Endothelial cell of umbilical vein (primary cell): ENCODE measurements around the gene TTK. TPM values are rescaled to one million over a fixed set of nuclear protein-coding genes. Genes with fewer than 3 reads are reported as not detected.

Source experiments
- Bru-seq: library from RNA; stranded (reverse); fragments of 400-500 nt; gene quantifications from one replicate; lab custom pipeline; 2021; lab: Mats Ljungman, UMichigan
- BruChase-seq, 2 experiments: library from RNA; stranded (reverse); fragments of 400-500 nt; gene quantifications; one replicate each; lab custom pipeline; 2021; lab: Mats Ljungman, UMichigan
- BruUV-seq: library from RNA; stranded (reverse); fragments of 400-500 nt; replicated peaks from 2 replicates; lab custom pipeline; 2021; lab: Mats Ljungman, UMichigan
- CTCF ChIA-PET: fragments of 300-600, 350-600 bp; sonication (Branson Sonifier 250); formaldehyde crosslinking; loops from one replicate; lab custom pipeline; 2021; ENCODE audit warnings: antibody characterized with exemption, inconsistent platforms; lab: Charles Lee
- POLR2A ChIA-PET: fragments of 300-600, 350-600 bp; sonication (Branson Sonifier 250); formaldehyde crosslinking; loops from one replicate; lab custom pipeline; 2021; ENCODE audit warnings: antibody characterized with exemption, inconsistent platforms; lab: Charles Lee
- DNase-seq: peaks from one replicate; pipeline ENCODE4 v3.0.0-alpha.2; 2011; ENCODE audit warnings: low read depth, low spot score
- FAIRE-seq: peaks from 2 replicates; lab custom pipeline; 2011; peaks lifted over from hg19 to GRCh38; lab: Jason Lieb, UNC
- H2AFZ ChIP-seq: 2 replicates; pipeline ENCODE4 v1.6.0; 2012; ENCODE audit warnings: low read depth, low read length, control low read depth, inconsistent platforms
- H3K27ac ChIP-seq: 2 replicates; pipeline ENCODE4 v1.5.1; 2011; ENCODE audit warnings: low read depth, mild to moderate bottlenecking, control low read depth, low read length, moderate library complexity; ENCODE audit not compliant: insufficient read depth
- H3K27me3 ChIP-seq, 2 experiments: 2 replicates each; pipeline versions ENCODE4 v1.6.0 to v1.6.1; 2011; ENCODE audit warnings: low read length in 2 of 2, mixed read lengths in 1 of 2; ENCODE audit not compliant: control insufficient read depth in 2 of 2, insufficient read depth in 2 of 2
- H3K36me3 ChIP-seq, 2 experiments: 2 replicates in 1 of 2; 3 replicates in 1 of 2; pipeline ENCODE4 v1.5.1; 2011; ENCODE audit warnings: low read length in 2 of 2, mild to moderate bottlenecking in 1 of 2, moderate library complexity in 1 of 2; ENCODE audit not compliant: control insufficient read depth in 2 of 2, insufficient read depth in 2 of 2; ENCODE audit errors: extremely low read depth in 1 of 2
- H3K4me1 ChIP-seq: 3 replicates; pipeline ENCODE4 v1.5.1; 2011; ENCODE audit warnings: mild to moderate bottlenecking, low read length; ENCODE audit not compliant: control insufficient read depth, insufficient read depth; ENCODE audit errors: extremely low read depth
- H3K4me2 ChIP-seq: 2 replicates; pipeline ENCODE4 v1.6.1; 2011; ENCODE audit warnings: low read length, control low read depth, mixed read lengths; ENCODE audit not compliant: insufficient read depth
- H3K4me3 ChIP-seq, 3 experiments: fragments of 200-600 bp in 1 of 3; sonication (generic), shearing (Covaris generic) in 1 of 3; replicated peaks in 1 of 3; 2 replicates each; pipeline ENCODE4 v1.5.1; 2011 to 2016; ENCODE audit warnings: control low read depth in 3 of 3, low read length in 3 of 3, mild to moderate bottlenecking in 2 of 3, inconsistent platforms in 1 of 3, low read depth in 1 of 3, moderate library complexity in 1 of 3; ENCODE audit not compliant: insufficient read depth in 1 of 3
- H3K79me2 ChIP-seq: 2 replicates; pipeline ENCODE4 v1.6.0; 2012; ENCODE audit warnings: low read length, inconsistent platforms; ENCODE audit not compliant: control insufficient read depth, insufficient read depth
- H3K9ac ChIP-seq: replicated peaks from 2 replicates; pipeline ENCODE3; 2011; ENCODE audit warnings: low read length, control low read depth; ENCODE audit not compliant: insufficient read depth; ENCODE audit errors: extremely low read depth
- H3K9me1 ChIP-seq: replicated peaks from 3 replicates; pipeline ENCODE4 v1.6.0; 2011; ENCODE audit warnings: mild to moderate bottlenecking, low read length; ENCODE audit not compliant: control insufficient read depth, insufficient read depth; ENCODE audit errors: extremely low read depth
- H3K9me3 ChIP-seq: replicated peaks from 2 replicates; pipeline ENCODE4 v1.5.1; 2012; ENCODE audit warnings: low read length, inconsistent platforms; ENCODE audit not compliant: control insufficient read depth, insufficient read depth
- H4K20me1 ChIP-seq: replicated peaks from 2 replicates; pipeline ENCODE3; 2011; ENCODE audit warnings: mild to moderate bottlenecking, low read length; ENCODE audit not compliant: control insufficient read depth, insufficient read depth; ENCODE audit errors: extremely low read depth
- MYC ChIP-seq: IDR thresholded peaks from one replicate; pipeline ENCODE4 v1.6.1; 2011; ENCODE audit warnings: mild to moderate bottlenecking, low read depth, low read length
- POLR2A ChIP-seq: IDR thresholded peaks from 2 replicates; pipeline ENCODE4 v1.6.1; 2012; ENCODE audit warnings: low read depth, mild to moderate bottlenecking, control low read depth, low read length
- POLR2AphosphoS5 ChIP-seq: IDR thresholded peaks from 2 replicates; pipeline ENCODE4 v1.6.1; 2012; ENCODE audit warnings: low read depth, mild to moderate bottlenecking, control low read depth, low read length, moderate library complexity; ENCODE audit not compliant: insufficient read depth
- dilution Hi-C: fragments of 300-500 bp; cut with MboI; formaldehyde crosslinking; loops from one replicate; pipeline ENCODE4 v1.15.0; 2019; ENCODE audit warnings: low sequenced_read_pairs; ENCODE audit not compliant: extremely low pct_ligation_motif_present
- intact Hi-C: fragments of 100-400 bp; cut with micrococcal nuclease; formaldehyde crosslinking; loops from one replicate; pipeline ENCODE4 v1.10.0; 2022
- long read RNA-seq: library from polyadenylated mRNA; stranded (forward); transcript quantifications from one replicate; pipeline ENCODE4 v2.0.0, GENCODE V29; 2021
- polyA minus RNA-seq, 3 experiments: library from RNA; depleted of rRNA, polyadenylated mRNA; stranded (reverse); fragments of >200 nt; gene quantifications; 1 replicate in 1 of 3; 2 replicates in 2 of 3; pipeline ENCODE4 v1.2.3, GENCODE V29; 2011
- polyA plus RNA-seq, 4 experiments: library from polyadenylated mRNA; depleted of rRNA in 3 of 4; stranded (reverse) in 3 of 4; unstranded in 1 of 4; fragments of >200 nt; gene quantifications; 2 replicates each; pipeline versions ENCODE4 v1.2.1 to v1.2.3, GENCODE V29; 2011 to 2012; ENCODE audit warnings: missing spikeins in 1 of 4
- total RNA-seq: library from RNA; stranded (reverse); gene quantifications from 2 replicates; pipeline ENCODE4 v1.2.3, GENCODE V29; 2021
- TF ChIP-seq, protein P1 (sequence below), 2 donors: IDR thresholded peaks; 1 replicate in 1 of 2; 2 replicates in 1 of 2; pipeline ENCODE4 v1.5.1; 2011; ENCODE audit warnings: low read length in 2 of 2, mild to moderate bottlenecking in 2 of 2, moderate library complexity in 2 of 2, control low read depth in 1 of 2, inconsistent platforms in 1 of 2, low read depth in 1 of 2; ENCODE audit not compliant: insufficient read depth in 1 of 2; ENCODE audit errors: extremely low read depth in 1 of 2

The TTK gene
- total RNA-seq: 23.6 and 29.4 TPM in 2 replicates
- polyA plus RNA-seq: 2.9 and 4.1 TPM in 2 replicates
- 7.8 and 8.8 TPM in 2 replicates for polyA plus RNA-seq (2011; cell fraction: cytosol; rRNA removed)
- polyA plus RNA-seq (2011; cell fraction: nucleus; rRNA removed): 14.1 and 21.0 TPM in 2 replicates
- 6.1 and 20.6 TPM in 2 replicates for polyA plus RNA-seq (2012)
- 6.3 and 6.9 TPM in 2 replicates for polyA minus RNA-seq
- polyA minus RNA-seq (2011; cell fraction: cytosol; rRNA and poly(A)+ RNA removed): 19.8 TPM
- polyA minus RNA-seq (2011; cell fraction: nucleus; rRNA and poly(A)+ RNA removed): 12.1 and 16.0 TPM in 2 replicates
- percentile 78 among the genes with signal in this experiment for Bru-seq, nascent RNA
- percentile 69 among the genes with signal in this experiment for BruChase-seq, experiment 1, labeled RNA remaining after a 6-hour chase
- percentile 69 among the genes with signal in this experiment for BruChase-seq, experiment 2, labeled RNA remaining after a 2-hour chase
- long read RNA-seq, transcript TTK-202 (22 exons, 3,010 nt): major isoform, 30 of 48 reads
- long read RNA-seq, partial matches to known transcripts: 8 of 48 reads
- long read RNA-seq, other reads (novel, unspliced or antisense): 6 of 48 reads

DNA sequence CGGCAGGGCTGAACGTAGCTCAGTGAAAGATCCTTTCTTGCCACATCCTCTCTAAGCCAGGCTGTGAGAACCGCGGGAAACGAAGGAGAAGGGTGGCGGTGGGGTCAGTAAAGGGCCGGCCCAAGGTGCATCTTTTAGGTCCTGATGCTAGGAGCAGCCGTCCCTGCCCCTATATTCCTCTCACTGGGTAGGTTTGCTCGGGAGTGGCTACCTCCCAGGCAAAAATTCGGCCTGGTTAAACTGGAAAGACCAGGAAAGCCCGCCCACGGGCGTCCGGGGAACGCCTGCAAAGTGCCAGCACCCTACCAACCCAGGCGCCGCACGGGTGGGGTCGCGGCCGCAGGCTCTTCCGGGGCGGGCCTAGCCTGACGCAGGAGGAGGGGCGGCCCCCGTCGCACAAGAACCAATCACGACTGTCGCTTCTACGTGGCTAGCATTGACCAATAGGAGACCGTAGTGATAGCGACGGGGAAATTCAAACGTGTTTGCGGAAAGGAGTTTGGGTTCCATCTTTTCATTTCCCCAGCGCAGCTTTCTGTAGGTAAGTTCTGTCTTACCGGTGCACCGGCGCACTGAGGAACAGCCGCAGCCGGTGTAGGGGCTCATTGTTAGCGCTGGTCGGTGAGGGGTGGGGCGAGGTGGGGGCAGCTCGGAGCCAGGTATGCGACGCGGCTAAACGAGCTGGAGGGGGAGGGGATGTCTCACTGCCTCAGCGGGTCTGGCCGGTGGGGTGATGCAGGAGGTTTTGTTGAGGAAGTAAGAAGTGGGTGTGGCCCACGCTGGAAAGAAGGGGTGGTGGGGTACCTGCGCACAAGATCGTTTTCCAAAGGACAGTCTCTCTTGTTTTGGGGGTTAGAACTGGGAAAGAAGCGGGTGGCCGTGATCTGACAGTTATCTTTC, at the start of gene TTK:
TSS of gene TTK (plus strand) at position 477 of the 900 bp plus-strand sequence. CDS start 1,195 bp downstream, outside the sequence.
- dilution Hi-C loops (no loop called here), intact Hi-C loops (loop anchor here (1.0 to 5.0 kb wide), 4 partner anchors 18 to 247 kb away; partner anchors contain the start of genes BCKDHB and ELOVL4)
- ChIA-PET CTCF (interaction anchor here (0.9 to 2.0 kb wide), 4 partner anchors 19 to 135 kb away, joined by 3 to 12 read pairs (median 4); no protein-coding TSS in a partner anchor), POLR2A (interaction anchor here (0.7 kb wide), 1 partner anchor 24 kb away, joined by 3 read pairs; no protein-coding TSS in a partner anchor)
- peak within 1 kb of the TSS; percentile 98 for H3K4me2 ChIP-seq
- H3K4me1 ChIP-seq: peaks cover 9% of the 10 kb centered on the region
- DNase-seq (peak; percentile 90), FAIRE-seq (peak; percentile 93)
- H3K27ac ChIP-seq: peak within 1 kb of the TSS; percentile 66
- H2AFZ ChIP-seq: peak within 1 kb of the TSS; percentile 92
- H3K9me1 ChIP-seq: no peaks in the 10 kb centered on the region
- peaks cover 32% of the 10 kb centered on the region for H3K79me2 ChIP-seq
- H3K27me3 ChIP-seq: no peaks in the 10 kb centered on the region
- peak within 1 kb of the TSS; percentile 61 for H3K9ac ChIP-seq
- TF ChIP-seq MYC (no peak), POLR2AphosphoS5 (peak; percentile 58), POLR2A (peak; percentile 69)
- TF ChIP-seq, protein P1, sequence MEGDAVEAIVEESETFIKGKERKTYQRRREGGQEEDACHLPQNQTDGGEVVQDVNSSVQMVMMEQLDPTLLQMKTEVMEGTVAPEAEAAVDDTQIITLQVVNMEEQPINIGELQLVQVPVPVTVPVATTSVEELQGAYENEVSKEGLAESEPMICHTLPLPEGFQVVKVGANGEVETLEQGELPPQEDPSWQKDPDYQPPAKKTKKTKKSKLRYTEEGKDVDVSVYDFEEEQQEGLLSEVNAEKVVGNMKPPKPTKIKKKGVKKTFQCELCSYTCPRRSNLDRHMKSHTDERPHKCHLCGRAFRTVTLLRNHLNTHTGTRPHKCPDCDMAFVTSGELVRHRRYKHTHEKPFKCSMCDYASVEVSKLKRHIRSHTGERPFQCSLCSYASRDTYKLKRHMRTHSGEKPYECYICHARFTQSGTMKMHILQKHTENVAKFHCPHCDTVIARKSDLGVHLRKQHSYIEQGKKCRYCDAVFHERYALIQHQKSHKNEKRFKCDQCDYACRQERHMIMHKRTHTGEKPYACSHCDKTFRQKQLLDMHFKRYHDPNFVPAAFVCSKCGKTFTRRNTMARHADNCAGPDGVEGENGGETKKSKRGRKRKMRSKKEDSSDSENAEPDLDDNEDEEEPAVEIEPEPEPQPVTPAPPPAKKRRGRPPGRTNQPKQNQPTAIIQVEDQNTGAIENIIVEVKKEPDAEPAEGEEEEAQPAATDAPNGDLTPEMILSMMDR (IDR thresholded peaks at IDR 0.05; ENCODE audit: extremely low read depth in 1 of 2, insufficient read depth in 1 of 2, low read depth in 1 of 2, low read length in 2 of 2): no peak
- peaks cover 0 to 5% of the 10 kb centered on the region in 2 experiments for H3K36me3 ChIP-seq
- BruUV-seq: TSS peak; percentile 93
- H3K9me3 ChIP-seq: no peaks in the 10 kb centered on the region
- peak within 1 kb of the TSS; percentile 97 to 98 (median 97) for H3K4me3 ChIP-seq
- no peaks in the 10 kb centered on the region for H4K20me1 ChIP-seq
